ENCODE measurements around the gene SPX. TPM values are rescaled to one million over a fixed set of nuclear protein-coding genes. Genes with fewer than 3 reads are reported as not detected.

The SPX gene
- total RNA-seq, 1 experiment from 2014 or later, result 787 TPM

GRCh38 chr12:21541773-21542172 lies 15.7 kb downstream of the SPX start:
- DNase-seq, result no peak
- Histone ChIP-seq H2AFZ (ENCODE audit: low read length) (no peak overlapping the region), H3K79me2 (ENCODE audit: low read length) (no peaks in the 10 kb centered on the region), H3K9me3 (ENCODE audit: low read length) (no peaks in the 10 kb centered on the region), H3K27ac (ENCODE audit: low read length) (no peak overlapping the region), H3K36me3 (ENCODE audit: insufficient read depth, low read length) (no peaks in the 10 kb centered on the region), H3K27me3 (ENCODE audit: low read length) (no peaks in the 10 kb centered on the region), H3K9ac (ENCODE audit: low read length) (no peak overlapping the region), H3K4me2 (ENCODE audit: low read depth, low read length, poor library complexity, severe bottlenecking) (no peak overlapping the region), H3K4me1 (ENCODE audit: low read length) (no peaks in the 10 kb centered on the region), H4K20me1 (ENCODE audit: insufficient read depth, low read depth, low read length) (no peaks in the 10 kb centered on the region), H3K4me3 (ENCODE audit: low read length) (no peak overlapping the region), H3K9me2 (replicated peaks; ENCODE audit: insufficient read depth, low read length) (no peaks in the 10 kb centered on the region)

GRCh38 chr12:21542403-21542802 lies 16.3 kb downstream of the SPX start:
- no peak overlapping the region for H2AFZ ChIP-seq (ENCODE audit: low read length)
- no peaks in the 10 kb centered on the region for H3K79me2 ChIP-seq (ENCODE audit: low read length)
- H3K4me3 ChIP-seq (ENCODE audit: low read length), result no peak overlapping the region
- H4K20me1 ChIP-seq (ENCODE audit: insufficient read depth, low read depth, low read length), result no peaks in the 10 kb centered on the region
- no peaks in the 10 kb centered on the region for H3K9me3 ChIP-seq (ENCODE audit: low read length)
- no peak overlapping the region for H3K4me2 ChIP-seq (ENCODE audit: low read depth, low read length, poor library complexity, severe bottlenecking)
- no peaks in the 10 kb centered on the region for H3K9me2 ChIP-seq (replicated peaks; ENCODE audit: insufficient read depth, low read length)
- no peak for DNase-seq
- H3K36me3 ChIP-seq (ENCODE audit: insufficient read depth, low read length), result no peaks in the 10 kb centered on the region
- no peaks in the 10 kb centered on the region for H3K27me3 ChIP-seq (ENCODE audit: low read length)
- H3K4me1 ChIP-seq (ENCODE audit: low read length), result no peaks in the 10 kb centered on the region
- H3K27ac ChIP-seq (ENCODE audit: low read length), result no peak overlapping the region
- no peak overlapping the region for H3K9ac ChIP-seq (ENCODE audit: low read length)

- H4K20me1 ChIP-seq (ENCODE audit: insufficient read depth, low read depth, low read length), result no peaks in the 10 kb centered on the region
- H3K79me2 ChIP-seq (ENCODE audit: low read length), result no peaks in the 10 kb centered on the region
- no peak overlapping the region for H3K9ac ChIP-seq (ENCODE audit: low read length)
- DNase-seq, result no peak
- H3K27ac ChIP-seq (ENCODE audit: low read length), result no peak overlapping the region
- no peaks in the 10 kb centered on the region for H3K27me3 ChIP-seq (ENCODE audit: low read length)
- no peaks in the 10 kb centered on the region for H3K9me2 ChIP-seq (replicated peaks; ENCODE audit: insufficient read depth, low read length)
- no peak overlapping the region for H2AFZ ChIP-seq (ENCODE audit: low read length)
- H3K9me3 ChIP-seq (ENCODE audit: low read length), result no peaks in the 10 kb centered on the region
- H3K4me1 ChIP-seq (ENCODE audit: low read length), result no peaks in the 10 kb centered on the region
- H3K36me3 ChIP-seq (ENCODE audit: insufficient read depth, low read length), result no peaks in the 10 kb centered on the region
- H3K4me2 ChIP-seq (ENCODE audit: low read depth, low read length, poor library complexity, severe bottlenecking), result no peak overlapping the region
- H3K4me3 ChIP-seq (ENCODE audit: low read length), result no peak overlapping the region
Observed at GRCh38 chr12:21543151-21543550, 17.1 kb downstream of the SPX start.

- Histone ChIP-seq H4K20me1 (ENCODE audit: insufficient read depth, low read depth, low read length) (no peaks in the 10 kb centered on the region), H3K9me2 (replicated peaks; ENCODE audit: insufficient read depth, low read length) (no peaks in the 10 kb centered on the region)
Observed at GRCh38 chr12:21545557-21545956, 19.5 kb downstream of the SPX start.

GRCh38 chr12:21546716-21547115 lies 20.6 kb downstream of the SPX start:
- Histone ChIP-seq H3K4me3 (ENCODE audit: low read length) (no peak overlapping the region), H3K27me3 (ENCODE audit: low read length) (no peaks in the 10 kb centered on the region), H3K9me3 (ENCODE audit: low read length) (no peaks in the 10 kb centered on the region), H3K27ac (ENCODE audit: low read length) (no peak overlapping the region), H3K4me2 (ENCODE audit: low read depth, low read length, poor library complexity, severe bottlenecking) (no peak overlapping the region), H3K4me1 (ENCODE audit: low read length) (peaks cover 3% of the 10 kb centered on the region), H3K9ac (ENCODE audit: low read length) (no peak overlapping the region), H4K20me1 (ENCODE audit: insufficient read depth, low read depth, low read length) (no peaks in the 10 kb centered on the region), H3K36me3 (ENCODE audit: insufficient read depth, low read length) (no peaks in the 10 kb centered on the region), H3K79me2 (ENCODE audit: low read length) (no peaks in the 10 kb centered on the region), H2AFZ (ENCODE audit: low read length) (no peak overlapping the region), H3K9me2 (replicated peaks; ENCODE audit: insufficient read depth, low read length) (no peaks in the 10 kb centered on the region)
- no peak for DNase-seq

More at GRCh38 chr12:21545557-21545956, 19.5 kb downstream of the SPX start:
- Histone ChIP-seq H3K27me3 (ENCODE audit: low read length) (no peaks in the 10 kb centered on the region), H3K27ac (ENCODE audit: low read length) (no peak overlapping the region), H3K4me1 (ENCODE audit: low read length) (no peaks in the 10 kb centered on the region), H3K36me3 (ENCODE audit: insufficient read depth, low read length) (no peaks in the 10 kb centered on the region), H3K4me2 (ENCODE audit: low read depth, low read length, poor library complexity, severe bottlenecking) (no peak overlapping the region), H3K79me2 (ENCODE audit: low read length) (no peaks in the 10 kb centered on the region), H2AFZ (ENCODE audit: low read length) (no peak overlapping the region), H3K4me3 (ENCODE audit: low read length) (no peak overlapping the region), H3K9ac (ENCODE audit: low read length) (no peak overlapping the region), H3K9me3 (ENCODE audit: low read length) (no peaks in the 10 kb centered on the region)
- no peak for DNase-seq

GRCh38 chr12:21547437-21547836 lies 21.3 kb downstream of the SPX start:
- DNase-seq, result no peak
- H3K4me1 ChIP-seq (ENCODE audit: low read length), result peaks cover 11% of the 10 kb centered on the region
- H2AFZ ChIP-seq (ENCODE audit: low read length), result no peak overlapping the region
- H3K9ac ChIP-seq (ENCODE audit: low read length), result no peak overlapping the region
- no peak overlapping the region for H3K4me2 ChIP-seq (ENCODE audit: low read depth, low read length, poor library complexity, severe bottlenecking)
- H3K27me3 ChIP-seq (ENCODE audit: low read length), result no peaks in the 10 kb centered on the region
- no peaks in the 10 kb centered on the region for H3K79me2 ChIP-seq (ENCODE audit: low read length)
- H3K36me3 ChIP-seq (ENCODE audit: insufficient read depth, low read length), result no peaks in the 10 kb centered on the region
- H4K20me1 ChIP-seq (ENCODE audit: insufficient read depth, low read depth, low read length), result no peaks in the 10 kb centered on the region
- no peak overlapping the region for H3K27ac ChIP-seq (ENCODE audit: low read length)
- no peaks in the 10 kb centered on the region for H3K9me2 ChIP-seq (replicated peaks; ENCODE audit: insufficient read depth, low read length)
- H3K4me3 ChIP-seq (ENCODE audit: low read length), result no peak overlapping the region
- H3K9me3 ChIP-seq (ENCODE audit: low read length), result no peaks in the 10 kb centered on the region

GRCh38 chr12:21551841-21552465 lies 25.9 kb downstream of the SPX start:
- Histone ChIP-seq H3K4me3 (ENCODE audit: low read length) (no peak overlapping the region; the same call in 1 of the 2 replicates), H3K4me2 (ENCODE audit: low read depth, low read length, poor library complexity, severe bottlenecking) (peak overlapping the region; percentile 24), H3K36me3 (ENCODE audit: insufficient read depth, low read length) (no peaks in the 10 kb centered on the region), H3K4me1 (ENCODE audit: low read length) (peaks cover 19% of the 10 kb centered on the region), H3K9me2 (replicated peaks; ENCODE audit: insufficient read depth, low read length) (no peaks in the 10 kb centered on the region), H3K9ac (ENCODE audit: low read length) (no peak overlapping the region), H3K27me3 (ENCODE audit: low read length) (no peaks in the 10 kb centered on the region), H3K27ac (ENCODE audit: low read length) (no peak overlapping the region), H3K9me3 (ENCODE audit: low read length) (no peaks in the 10 kb centered on the region), H2AFZ (ENCODE audit: low read length) (0 out of 2 replicates have a peak overlapping the region, but pooled peaks have one; percentile 10), H4K20me1 (ENCODE audit: insufficient read depth, low read depth, low read length) (no peaks in the 10 kb centered on the region), H3K79me2 (ENCODE audit: low read length) (no peaks in the 10 kb centered on the region)
- no peak for DNase-seq

- DNase-seq, result peak; percentile 53
- Histone ChIP-seq H3K9me3 (ENCODE audit: low read length) (no peaks in the 10 kb centered on the region), H3K27me3 (ENCODE audit: low read length) (no peaks in the 10 kb centered on the region), H3K4me1 (ENCODE audit: low read length) (peaks cover 19% of the 10 kb centered on the region), H3K4me3 (ENCODE audit: low read length) (no peak overlapping the region; the same call in 1 of the 2 replicates), H4K20me1 (ENCODE audit: insufficient read depth, low read depth, low read length) (no peaks in the 10 kb centered on the region), H3K79me2 (ENCODE audit: low read length) (no peaks in the 10 kb centered on the region), H3K4me2 (ENCODE audit: low read depth, low read length, poor library complexity, severe bottlenecking) (peak overlapping the region; percentile 24), H3K9me2 (replicated peaks; ENCODE audit: insufficient read depth, low read length) (no peaks in the 10 kb centered on the region), H2AFZ (ENCODE audit: low read length) (0 out of 2 replicates have a peak overlapping the region, but pooled peaks have one; percentile 10), H3K9ac (ENCODE audit: low read length) (no peak overlapping the region), H3K36me3 (ENCODE audit: insufficient read depth, low read length) (no peaks in the 10 kb centered on the region), H3K27ac (ENCODE audit: low read length) (no peak overlapping the region)
Observed at GRCh38 chr12:21552635-21553328, 26.7 kb downstream of the SPX start.
